IPS-11a (cell line): ENCODE results near the gene P4HB.
A peak's percentile ranks its signal among the peaks of the same experiment; 100 is the strongest.

Experiments used
- H3K4me3 ChIP-seq: one replicate; pipeline ENCODE4 v1.5.1; 2013; ENCODE audit warnings: low read depth, low read length, control low read depth

Gene P4HB

GRCh38 chr17:81813371-81813684 lies 47.0 kb downstream of the P4HB start:
- no peak overlapping the region for H3K4me3 ChIP-seq

GRCh38 chr17:81812571-81813370 lies 47.6 kb downstream of the P4HB start:
- H3K4me3 ChIP-seq, result no peak overlapping the region

- H3K4me3 ChIP-seq, result no peak overlapping the region
Measured at GRCh38 chr17:81811705-81812570, 48.4 kb downstream of the P4HB start.

- no peak overlapping the region for H3K4me3 ChIP-seq
Measured at GRCh38 chr17:81810892-81811704, 49.2 kb downstream of the P4HB start.

GRCh38 chr17:81810476-81810875 lies 49.9 kb downstream of the P4HB start:
- no peak overlapping the region for H3K4me3 ChIP-seq

- no peak overlapping the region for H3K4me3 ChIP-seq
Measured at GRCh38 chr17:81809556-81809998, 50.8 kb downstream of the P4HB start.

GRCh38 chr17:81808778-81809555 lies 51.4 kb downstream of the P4HB start:
- no peak overlapping the region for H3K4me3 ChIP-seq

- no peak overlapping the region for H3K4me3 ChIP-seq
Measured at GRCh38 chr17:81807839-81808238, 52.5 kb downstream of the P4HB start.

- H3K4me3 ChIP-seq, result no peak overlapping the region
Measured at GRCh38 chr17:81807210-81807719, 53.1 kb downstream of the P4HB start.

- no peak overlapping the region for H3K4me3 ChIP-seq
Measured at GRCh38 chr17:81806461-81807209, 53.7 kb downstream of the P4HB start.

GRCh38 chr17:81805707-81806460 lies 54.5 kb downstream of the P4HB start:
- H3K4me3 ChIP-seq, result no peak overlapping the region

GRCh38 chr17:81804559-81805399 lies 55.6 kb downstream of the P4HB start:
- H3K4me3 ChIP-seq, result peak overlapping the region; percentile 17

GRCh38 chr17:81803728-81804558 lies 56.4 kb downstream of the P4HB start, which contains the start of gene GCGR:
TSS of gene GCGR (plus strand) at chr17:81804150. CDS start at chr17:81809019, 4,869 bp downstream.
- H3K4me3 ChIP-seq, result peak within 1 kb of the TSS; percentile 17

- H3K4me3 ChIP-seq, result no peak overlapping the region
Measured at GRCh38 chr17:81802856-81803643, 57.3 kb downstream of the P4HB start.

GRCh38 chr17:81802048-81802758 lies 58.1 kb downstream of the P4HB start:
- no peak overlapping the region for H3K4me3 ChIP-seq

- no peak overlapping the region for H3K4me3 ChIP-seq
Measured at GRCh38 chr17:81801327-81801726, 59.0 kb downstream of the P4HB start.
